Measurements from ENCODE around the gene ANO6.
"Not testable (repeated sequence)": the region's sequence is repeated elsewhere in the genome, so short reads cannot be mapped to it uniquely, and the experiment has no call there.

ANO6 gene

DNA sequence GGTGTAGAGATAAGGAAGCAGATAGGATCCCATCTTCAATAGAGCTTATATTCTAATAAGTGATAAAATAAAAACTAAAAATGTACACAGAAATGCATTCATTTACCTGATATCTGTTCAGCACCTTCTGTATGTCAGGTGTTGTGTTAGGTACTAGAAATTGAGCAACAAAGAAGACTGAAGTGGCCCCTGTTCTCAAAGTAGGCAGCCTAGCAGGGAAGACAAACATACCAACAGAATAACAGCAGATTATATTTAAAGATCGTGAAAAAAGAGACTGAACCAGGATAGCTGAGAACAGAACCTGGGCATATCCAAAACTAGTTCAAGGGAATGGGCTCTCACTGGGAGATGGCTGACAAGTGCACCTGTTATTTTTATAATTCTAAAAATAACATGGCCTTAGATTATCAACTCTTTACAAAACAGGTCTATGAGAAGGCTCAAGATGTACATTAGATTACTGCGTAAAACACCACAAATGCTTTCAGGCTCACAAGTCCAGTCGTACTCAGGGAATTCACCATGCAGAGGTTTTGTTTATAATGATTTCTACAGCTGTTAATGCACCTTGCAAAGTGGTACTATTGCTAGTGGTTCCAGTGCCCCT is 16.4 kb downstream of the ANO6 start:
- H3K4me3 ChIP-seq (ENCODE audit: low read length), result no peak overlapping the region

DNA sequence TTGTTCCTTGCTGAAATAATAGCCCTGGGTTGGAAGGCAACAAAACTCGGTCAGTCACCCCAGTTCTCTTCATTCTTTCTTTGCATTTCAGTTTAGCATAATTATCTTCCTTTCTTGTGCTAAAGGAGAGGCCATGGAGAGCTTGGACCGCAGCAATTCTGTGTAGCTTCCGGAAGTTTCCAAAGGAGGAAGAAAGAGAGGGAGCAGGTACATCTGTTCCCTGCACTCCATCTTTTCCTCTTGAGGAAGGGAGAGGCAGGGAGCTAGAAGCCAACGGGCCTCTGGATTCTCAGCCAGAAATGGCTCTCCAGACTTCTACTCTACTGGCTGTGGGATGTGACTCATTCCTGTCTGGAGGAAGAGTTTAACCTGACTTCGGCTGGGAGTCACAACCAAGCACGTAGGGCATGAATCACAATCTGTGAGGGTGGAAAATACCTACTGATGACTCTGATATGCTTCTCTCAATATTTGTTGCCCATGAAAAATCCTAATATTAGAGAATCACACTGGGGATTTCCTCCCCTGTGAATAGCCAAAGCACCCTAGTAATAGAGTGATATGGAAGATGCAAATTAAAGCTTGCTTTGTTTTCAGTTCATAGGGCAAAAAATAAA is 17.0 kb downstream of the ANO6 start:
- H3K9me3 ChIP-seq (ENCODE audit: control insufficient read depth, low read length), result no peaks in the 10 kb centered on the region
- H3K4me3 ChIP-seq (ENCODE audit: low read length), result no peak overlapping the region
- no peaks in the 10 kb centered on the region for H3K36me3 ChIP-seq (ENCODE audit: control insufficient read depth, insufficient read depth, low read length)
- peaks cover 18% of the 10 kb centered on the region for H3K4me1 ChIP-seq (ENCODE audit: control insufficient read depth, insufficient read depth, low read length)
- no peaks in the 10 kb centered on the region for H3K27me3 ChIP-seq (ENCODE audit: control insufficient read depth, insufficient read depth, low read length)
- H3K9ac ChIP-seq (ENCODE audit: low read length), result no peak overlapping the region

More for the DNA sequence above, 16.4 kb downstream of the ANO6 start:
- Histone ChIP-seq H3K36me3 (ENCODE audit: control insufficient read depth, insufficient read depth, low read length) (no peaks in the 10 kb centered on the region), H3K4me1 (ENCODE audit: control insufficient read depth, insufficient read depth, low read length) (peaks cover 18% of the 10 kb centered on the region), H3K9ac (ENCODE audit: low read length) (no peak overlapping the region), H3K9me3 (ENCODE audit: control insufficient read depth, low read length) (no peaks in the 10 kb centered on the region), H3K27me3 (ENCODE audit: control insufficient read depth, insufficient read depth, low read length) (no peaks in the 10 kb centered on the region)

DNA sequence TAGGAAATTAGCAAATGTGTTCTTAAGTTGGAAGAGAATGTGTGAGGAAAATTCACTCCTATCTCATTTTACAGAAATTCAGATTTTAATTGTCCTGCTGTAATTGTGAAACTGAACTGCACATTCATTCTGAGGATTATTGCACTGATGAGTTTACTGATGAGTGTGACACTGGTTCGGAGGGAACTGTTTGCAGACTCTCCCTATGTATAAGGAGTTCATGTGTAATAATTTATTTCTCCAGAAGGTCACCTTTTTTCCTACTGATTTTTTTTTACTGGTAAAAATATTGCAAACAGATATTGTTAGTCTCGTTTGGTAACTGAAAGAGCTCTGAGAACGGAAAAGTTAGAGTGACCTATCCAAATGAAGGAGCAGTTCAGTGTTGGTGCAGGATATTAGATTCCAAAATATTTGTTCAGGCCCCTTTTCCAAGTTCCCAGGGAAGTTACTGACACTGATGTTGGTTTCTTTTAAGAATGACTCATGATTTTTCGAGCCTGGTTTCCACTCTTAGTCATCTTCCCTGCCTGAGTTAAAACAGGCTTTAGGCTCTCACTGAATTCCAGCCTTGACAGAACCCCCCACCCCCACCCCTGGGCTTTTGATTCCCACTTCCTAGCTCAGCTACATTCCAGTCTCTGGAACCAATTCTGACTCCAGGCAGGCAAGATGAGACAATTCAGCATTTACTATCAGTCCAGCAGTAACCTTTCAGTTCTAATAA is 18.4 kb downstream of the ANO6 start:
- Histone ChIP-seq H3K36me3 (ENCODE audit: control insufficient read depth, insufficient read depth, low read length) (no peaks in the 10 kb centered on the region), H3K9ac (ENCODE audit: low read length) (no peak overlapping the region), H3K4me3 (ENCODE audit: low read length) (no peak overlapping the region), H3K4me1 (ENCODE audit: control insufficient read depth, insufficient read depth, low read length) (peaks cover 18% of the 10 kb centered on the region), H3K27me3 (ENCODE audit: control insufficient read depth, insufficient read depth, low read length) (no peaks in the 10 kb centered on the region), H3K9me3 (ENCODE audit: control insufficient read depth, low read length) (no peaks in the 10 kb centered on the region)

DNA sequence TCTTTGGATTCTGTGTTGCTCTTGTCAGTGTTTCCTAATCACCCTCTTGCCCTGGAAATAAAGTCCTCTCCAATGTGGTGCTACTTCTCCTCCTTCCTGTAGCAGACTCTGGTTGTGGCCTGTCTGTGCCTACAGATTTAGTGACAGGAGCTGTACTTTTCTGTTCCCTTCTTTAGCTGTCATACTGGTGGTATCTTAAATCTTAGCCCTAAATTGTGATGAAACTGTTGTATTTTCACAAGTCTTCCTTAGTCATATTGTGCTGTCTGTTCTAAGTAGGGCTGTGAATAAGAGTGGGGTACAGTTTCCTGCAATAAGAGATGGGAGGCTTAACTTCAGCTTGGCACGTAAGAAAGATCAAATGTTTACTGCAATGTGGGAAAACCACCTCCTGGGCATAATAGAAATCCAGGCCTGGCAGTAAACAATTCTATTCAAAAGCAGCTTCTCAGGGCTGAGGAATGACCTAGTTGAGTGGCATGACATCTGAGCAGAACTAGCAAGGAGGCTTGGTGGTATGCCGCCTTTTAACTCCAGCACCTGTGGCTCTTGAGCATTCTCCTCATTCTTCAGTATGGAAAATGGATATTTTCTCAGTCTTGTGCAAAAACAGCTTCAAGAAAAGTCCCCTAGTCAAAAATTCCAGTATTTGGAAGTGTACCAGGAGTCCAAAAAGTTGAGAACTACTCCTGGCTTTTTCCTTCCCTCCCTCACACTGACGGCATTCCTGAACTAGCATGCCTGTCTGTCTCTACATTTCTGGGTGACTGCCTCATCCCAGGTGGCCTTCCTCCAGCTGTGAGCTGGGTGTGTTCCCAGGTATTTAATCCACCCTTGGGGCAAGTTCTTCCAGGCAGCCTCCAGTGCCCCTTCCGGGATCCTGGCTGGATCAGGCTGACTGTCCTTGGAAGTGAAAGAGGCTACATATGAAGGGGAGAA is 19.5 kb downstream of the ANO6 start:
- Histone ChIP-seq H3K9ac (ENCODE audit: low read length) (no peak overlapping the region), H3K4me1 (ENCODE audit: control insufficient read depth, insufficient read depth, low read length) (peaks cover 18% of the 10 kb centered on the region), H3K4me3 (ENCODE audit: low read length) (no peak overlapping the region), H3K9me3 (ENCODE audit: control insufficient read depth, low read length) (no peaks in the 10 kb centered on the region), H3K36me3 (ENCODE audit: control insufficient read depth, insufficient read depth, low read length) (no peaks in the 10 kb centered on the region), H3K27me3 (ENCODE audit: control insufficient read depth, insufficient read depth, low read length) (no peaks in the 10 kb centered on the region)

DNA sequence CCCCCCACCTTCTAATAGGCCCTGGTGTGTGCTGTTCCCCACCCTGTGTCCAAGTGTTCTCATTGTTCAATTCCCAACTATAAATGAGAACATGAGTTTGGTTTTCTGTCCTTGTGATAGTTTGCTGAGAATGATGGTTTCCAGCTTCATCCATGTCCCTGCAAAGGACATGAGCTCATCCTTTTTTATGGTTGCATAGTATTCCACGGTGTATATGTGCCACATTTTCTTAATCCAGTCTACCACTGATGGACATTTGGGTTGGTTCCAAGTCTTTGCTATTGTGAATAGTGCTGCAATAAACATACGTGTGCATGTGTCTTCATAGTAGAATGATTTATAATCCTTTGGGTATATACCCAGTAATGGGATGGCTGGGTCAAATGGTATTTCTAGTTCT is 20.5 kb downstream of the ANO6 start:
- not testable (repeated sequence) for H3K36me3 ChIP-seq (ENCODE audit: control insufficient read depth, insufficient read depth, low read length); H3K9ac ChIP-seq (ENCODE audit: low read length); H3K27me3 ChIP-seq (ENCODE audit: control insufficient read depth, insufficient read depth, low read length); H3K9me3 ChIP-seq (ENCODE audit: control insufficient read depth, low read length); H3K4me3 ChIP-seq (ENCODE audit: low read length)
- peaks cover 18% of the 10 kb centered on the region for H3K4me1 ChIP-seq (ENCODE audit: control insufficient read depth, insufficient read depth, low read length)

DNA sequence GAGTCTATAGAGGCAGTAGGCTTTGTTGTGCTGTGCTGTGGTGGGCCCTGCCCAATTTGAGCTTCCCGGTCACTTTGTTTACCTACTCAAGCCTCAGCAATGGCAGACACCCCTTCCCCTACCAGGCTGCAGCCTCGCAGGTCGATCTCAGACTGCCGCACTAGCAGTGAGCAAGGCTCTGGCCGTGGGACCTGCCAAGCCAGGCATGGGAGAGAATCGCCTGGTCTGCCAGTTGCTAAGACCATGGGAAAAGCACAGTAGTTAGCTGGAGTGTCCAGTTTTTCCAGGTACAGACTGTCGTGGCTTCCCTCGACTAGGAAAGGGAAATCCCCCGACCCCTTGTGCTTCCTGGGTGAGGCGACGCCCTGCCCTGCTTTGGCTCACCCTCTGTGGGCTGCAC is 26.3 kb downstream of the ANO6 start:
- Histone ChIP-seq H3K36me3 (ENCODE audit: control insufficient read depth, insufficient read depth, low read length) (no peaks in the 10 kb centered on the region), H3K4me3 (ENCODE audit: low read length) (no peak overlapping the region), H3K9me3 (ENCODE audit: control insufficient read depth, low read length) (no peaks in the 10 kb centered on the region), H3K27me3 (ENCODE audit: control insufficient read depth, insufficient read depth, low read length) (no peaks in the 10 kb centered on the region), H3K4me1 (ENCODE audit: control insufficient read depth, insufficient read depth, low read length) (no peaks in the 10 kb centered on the region), H3K9ac (ENCODE audit: low read length) (no peak overlapping the region)

DNA sequence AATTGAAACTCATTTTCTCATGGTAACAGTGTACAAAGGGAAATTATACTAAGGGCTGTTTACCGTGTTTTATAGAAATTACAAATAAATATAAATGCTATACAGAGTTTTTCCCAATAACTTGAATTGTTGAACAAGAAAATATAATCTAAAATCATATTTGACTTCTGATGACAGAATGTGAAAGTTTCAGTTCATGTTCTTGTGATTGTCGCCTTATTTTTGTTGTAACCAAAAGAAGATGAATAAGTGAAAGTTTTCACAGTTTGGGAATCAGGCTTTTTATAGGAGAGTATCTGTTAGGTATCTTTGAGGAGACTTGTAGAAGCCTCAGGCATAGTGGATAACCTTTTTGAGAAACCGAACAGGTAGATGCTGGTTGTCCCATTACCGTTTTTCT is 28.1 kb downstream of the ANO6 start:
- H3K4me3 ChIP-seq (ENCODE audit: low read length), result no peak overlapping the region
- no peaks in the 10 kb centered on the region for H3K9me3 ChIP-seq (ENCODE audit: control insufficient read depth, low read length)
- H3K27me3 ChIP-seq (ENCODE audit: control insufficient read depth, insufficient read depth, low read length), result no peaks in the 10 kb centered on the region
- no peaks in the 10 kb centered on the region for H3K36me3 ChIP-seq (ENCODE audit: control insufficient read depth, insufficient read depth, low read length)
- no peak overlapping the region for H3K9ac ChIP-seq (ENCODE audit: low read length)
- H3K4me1 ChIP-seq (ENCODE audit: control insufficient read depth, insufficient read depth, low read length), result no peaks in the 10 kb centered on the region

DNA sequence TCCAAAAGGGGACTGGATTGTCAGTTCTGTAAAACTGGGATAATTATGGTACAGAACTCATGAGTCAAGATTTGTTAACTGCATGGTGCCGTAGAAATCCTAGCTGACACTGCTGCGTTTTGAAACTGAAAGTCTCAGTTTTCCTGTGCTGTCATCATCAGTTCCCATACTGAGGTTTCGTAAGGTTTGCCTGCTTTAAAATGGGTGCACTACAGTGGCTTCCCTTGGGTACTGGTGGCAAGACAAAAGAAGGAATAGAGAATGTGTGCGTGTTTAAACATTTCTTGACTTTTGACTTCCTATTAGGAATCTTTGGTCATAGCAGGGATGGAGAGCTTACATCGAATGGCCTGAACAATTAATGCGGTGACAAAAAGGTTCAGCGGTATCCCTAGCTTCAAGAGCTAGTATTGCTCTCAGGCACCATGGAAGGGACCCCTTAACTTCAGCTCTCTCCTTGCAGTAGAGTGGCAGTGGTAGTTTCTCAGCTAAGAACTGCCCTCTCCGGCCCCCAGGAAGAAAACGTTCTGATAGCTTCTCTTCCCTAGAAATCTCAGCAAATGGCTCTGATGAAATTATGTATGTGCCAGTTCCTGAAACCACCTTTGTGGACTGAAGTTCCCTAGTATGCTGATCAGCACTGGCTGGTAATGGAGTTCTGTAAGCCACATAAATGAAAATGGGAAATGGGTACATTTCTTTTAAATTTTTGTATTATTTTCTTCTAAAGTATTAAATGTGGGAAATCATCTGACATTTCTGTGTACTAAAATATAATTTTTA is 28.9 kb downstream of the ANO6 start:
- Histone ChIP-seq H3K4me1 (ENCODE audit: control insufficient read depth, insufficient read depth, low read length) (no peaks in the 10 kb centered on the region), H3K4me3 (ENCODE audit: low read length) (no peak overlapping the region), H3K27me3 (ENCODE audit: control insufficient read depth, insufficient read depth, low read length) (no peaks in the 10 kb centered on the region), H3K36me3 (ENCODE audit: control insufficient read depth, insufficient read depth, low read length) (no peaks in the 10 kb centered on the region), H3K9ac (ENCODE audit: low read length) (no peak overlapping the region), H3K9me3 (ENCODE audit: control insufficient read depth, low read length) (no peaks in the 10 kb centered on the region)

DNA sequence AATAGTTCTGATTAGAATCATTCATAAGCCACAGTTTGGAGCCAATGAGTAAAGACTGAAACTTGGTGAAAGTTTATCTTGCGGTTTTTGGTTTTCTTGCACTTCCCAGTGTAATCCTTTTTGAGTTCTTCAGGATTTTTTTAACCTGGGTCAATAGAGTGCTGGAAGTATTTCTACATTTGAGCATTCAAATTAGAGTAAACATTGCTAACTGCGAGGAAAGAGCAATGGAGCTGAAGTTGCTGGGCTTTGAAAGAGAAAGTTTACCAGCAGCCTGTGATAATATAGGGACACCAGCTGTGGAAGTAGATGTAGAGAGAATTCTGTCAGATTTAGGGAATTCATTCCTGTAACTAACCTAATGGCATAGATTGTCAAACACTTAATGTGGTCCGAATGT is 30.3 kb downstream of the ANO6 start:
- H3K9me3 ChIP-seq (ENCODE audit: control insufficient read depth, low read length), result no peaks in the 10 kb centered on the region
- no peaks in the 10 kb centered on the region for H3K36me3 ChIP-seq (ENCODE audit: control insufficient read depth, insufficient read depth, low read length)
- H3K9ac ChIP-seq (ENCODE audit: low read length), result no peak overlapping the region
- no peak overlapping the region for H3K4me3 ChIP-seq (ENCODE audit: low read length)
- no peaks in the 10 kb centered on the region for H3K4me1 ChIP-seq (ENCODE audit: control insufficient read depth, insufficient read depth, low read length)
- H3K27me3 ChIP-seq (ENCODE audit: control insufficient read depth, insufficient read depth, low read length), result no peaks in the 10 kb centered on the region

DNA sequence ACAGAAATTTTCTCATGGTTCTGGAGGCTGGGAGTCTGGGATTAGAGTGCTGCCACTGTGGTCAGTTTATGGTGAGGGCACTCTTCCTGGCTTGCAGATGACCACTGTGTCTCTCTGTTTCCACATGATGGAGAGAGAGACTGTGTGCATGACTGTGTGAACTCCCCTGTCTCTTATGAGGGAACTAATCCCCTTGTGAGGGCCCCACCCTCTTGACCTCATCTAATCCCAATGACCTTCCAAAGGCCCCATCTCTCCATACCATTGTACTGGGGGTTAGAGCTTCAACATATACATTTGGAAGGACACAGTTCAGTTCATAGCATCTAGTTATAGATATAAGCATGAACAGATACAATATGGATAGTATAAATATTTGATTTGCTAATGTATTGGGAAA is 31.7 kb downstream of the ANO6 start:
- H3K36me3 ChIP-seq (ENCODE audit: control insufficient read depth, insufficient read depth, low read length), result no peaks in the 10 kb centered on the region
- no peaks in the 10 kb centered on the region for H3K27me3 ChIP-seq (ENCODE audit: control insufficient read depth, insufficient read depth, low read length)
- no peak overlapping the region for H3K9ac ChIP-seq (ENCODE audit: low read length)
- no peaks in the 10 kb centered on the region for H3K9me3 ChIP-seq (ENCODE audit: control insufficient read depth, low read length)
- no peak overlapping the region for H3K4me3 ChIP-seq (ENCODE audit: low read length)
- H3K4me1 ChIP-seq (ENCODE audit: control insufficient read depth, insufficient read depth, low read length), result no peaks in the 10 kb centered on the region

DNA sequence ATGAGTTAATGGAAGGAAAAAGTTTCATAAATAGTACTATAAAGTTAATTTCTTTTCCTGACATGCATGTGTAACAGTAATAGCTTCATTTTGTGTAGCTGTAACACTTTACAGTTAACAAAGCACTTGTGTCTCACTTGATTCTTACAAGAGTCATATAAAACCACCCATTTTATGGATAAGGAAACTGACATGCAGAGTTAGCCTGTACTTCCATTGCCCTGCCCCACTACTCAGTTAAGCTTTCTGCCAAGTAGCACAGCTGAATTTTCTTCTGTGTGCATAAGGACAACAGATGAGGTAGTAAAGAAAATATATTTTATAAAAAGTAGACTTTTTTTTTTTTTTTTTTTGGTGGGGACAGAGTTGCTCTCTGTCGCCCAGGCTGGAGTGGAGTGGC is 32.2 kb downstream of the ANO6 start:
- H3K4me3 ChIP-seq (ENCODE audit: low read length), result no peak overlapping the region
- no peaks in the 10 kb centered on the region for H3K4me1 ChIP-seq (ENCODE audit: control insufficient read depth, insufficient read depth, low read length)
- H3K27me3 ChIP-seq (ENCODE audit: control insufficient read depth, insufficient read depth, low read length), result no peaks in the 10 kb centered on the region
- H3K36me3 ChIP-seq (ENCODE audit: control insufficient read depth, insufficient read depth, low read length), result no peaks in the 10 kb centered on the region
- no peaks in the 10 kb centered on the region for H3K9me3 ChIP-seq (ENCODE audit: control insufficient read depth, low read length)
- no peak overlapping the region for H3K9ac ChIP-seq (ENCODE audit: low read length)

Measured in mucosa of stomach (tissue), 1 donor.